Activated CD4-positive, alpha-beta T cell treated with anti-CD3 and anti-CD28 coated beads, Interleukin-2, amount 50 U/mL, for 1 hour (primary cell): ENCODE measurements around the gene LEMD2.
"Not testable (repeated sequence)": the region's sequence is repeated elsewhere in the genome, so short reads cannot be mapped to it uniquely, and the experiment has no call there.

ENCODE experiments used
- DNase-seq: peaks from one replicate; pipeline ENCODE4 v3.0.0-alpha.2; 2020

LEMD2 gene

DNA sequence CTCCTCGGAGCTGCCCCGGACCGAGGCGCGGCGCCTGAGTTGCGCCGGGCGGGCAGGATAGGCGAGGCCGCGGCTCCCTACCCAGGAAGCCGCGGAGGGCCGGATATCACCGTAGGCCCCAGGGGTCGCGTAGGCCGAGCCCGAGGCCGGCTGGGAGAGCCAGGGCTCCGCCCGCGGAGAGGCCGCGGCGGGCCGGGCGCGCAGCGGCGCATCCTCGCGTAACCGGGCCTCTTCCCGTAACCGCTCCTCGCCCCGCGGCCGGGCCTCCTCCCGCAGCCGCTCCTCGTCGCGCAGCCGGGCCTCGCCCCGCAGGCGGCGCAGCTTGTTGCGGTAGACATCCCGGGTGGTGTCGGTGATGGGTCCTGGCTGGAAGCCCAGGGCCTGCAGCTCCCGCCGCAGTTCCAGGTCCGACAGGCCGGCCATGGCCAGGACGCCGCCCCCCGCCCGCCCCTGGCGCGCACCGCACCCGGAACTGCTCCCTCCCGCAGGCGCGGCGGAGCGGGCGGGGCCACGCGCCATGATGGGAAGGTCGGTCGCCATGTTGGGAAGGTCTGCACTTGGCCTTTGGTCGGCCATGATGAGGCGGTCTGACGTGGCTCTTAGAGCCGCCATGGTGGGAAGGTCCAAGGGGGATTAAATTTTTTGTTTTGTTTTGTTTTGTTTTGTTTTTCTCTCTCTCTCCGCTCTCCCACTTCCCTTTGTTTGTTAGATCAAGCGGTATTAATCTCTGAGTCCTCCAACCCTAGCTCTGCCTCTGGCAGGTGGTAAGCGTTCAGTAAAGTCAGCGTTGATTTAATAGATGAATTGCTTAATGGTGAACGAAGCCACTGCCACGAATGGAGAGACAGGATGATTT lies at the start of gene LEMD2:
Gene LEMD2, minus strand, starts transcription at position 437 of the 856 bp plus-strand sequence. Its CDS starts 14 bp downstream, at position 423.
- peak; percentile 92 for DNase-seq

DNA sequence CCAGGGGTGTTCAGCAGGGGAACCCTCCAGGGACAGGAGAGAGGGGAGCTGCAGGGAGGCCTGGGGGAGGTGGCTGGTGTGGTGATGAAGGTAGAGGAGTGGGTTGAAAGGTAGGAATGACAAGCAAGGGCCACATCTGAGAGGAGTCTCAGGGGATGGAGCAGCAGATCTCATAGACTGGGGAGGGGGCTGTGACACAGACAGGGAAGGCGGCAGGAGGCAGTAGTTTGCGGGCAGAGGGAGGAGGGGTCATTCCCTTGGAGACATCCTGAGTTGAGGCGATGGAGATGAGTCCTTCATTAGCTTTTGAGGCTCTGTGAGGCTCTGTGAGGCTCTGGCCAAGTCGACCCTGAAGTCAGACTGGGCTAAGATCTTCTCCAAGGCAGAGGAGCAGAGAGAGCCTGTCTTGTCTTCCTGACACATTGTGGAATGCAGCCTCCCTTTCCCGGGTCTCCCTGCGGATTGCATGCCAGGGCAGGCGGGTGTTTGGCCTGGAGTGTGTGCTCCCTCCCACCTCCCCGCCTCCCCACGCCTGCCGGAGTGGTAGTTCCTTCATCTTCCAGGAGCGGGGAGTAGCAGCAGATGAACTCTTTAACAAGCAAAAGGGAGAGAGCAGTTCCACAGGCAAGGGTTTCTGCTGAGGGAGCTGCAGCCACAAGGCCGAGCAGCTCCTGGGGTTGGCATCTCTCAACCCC lies 49.2 kb upstream of the LEMD2 start:
- no peak for DNase-seq

GRCh38 chr6:33836806-33837469 lies 48.0 kb upstream of the LEMD2 start:
- no peak for DNase-seq

DNA sequence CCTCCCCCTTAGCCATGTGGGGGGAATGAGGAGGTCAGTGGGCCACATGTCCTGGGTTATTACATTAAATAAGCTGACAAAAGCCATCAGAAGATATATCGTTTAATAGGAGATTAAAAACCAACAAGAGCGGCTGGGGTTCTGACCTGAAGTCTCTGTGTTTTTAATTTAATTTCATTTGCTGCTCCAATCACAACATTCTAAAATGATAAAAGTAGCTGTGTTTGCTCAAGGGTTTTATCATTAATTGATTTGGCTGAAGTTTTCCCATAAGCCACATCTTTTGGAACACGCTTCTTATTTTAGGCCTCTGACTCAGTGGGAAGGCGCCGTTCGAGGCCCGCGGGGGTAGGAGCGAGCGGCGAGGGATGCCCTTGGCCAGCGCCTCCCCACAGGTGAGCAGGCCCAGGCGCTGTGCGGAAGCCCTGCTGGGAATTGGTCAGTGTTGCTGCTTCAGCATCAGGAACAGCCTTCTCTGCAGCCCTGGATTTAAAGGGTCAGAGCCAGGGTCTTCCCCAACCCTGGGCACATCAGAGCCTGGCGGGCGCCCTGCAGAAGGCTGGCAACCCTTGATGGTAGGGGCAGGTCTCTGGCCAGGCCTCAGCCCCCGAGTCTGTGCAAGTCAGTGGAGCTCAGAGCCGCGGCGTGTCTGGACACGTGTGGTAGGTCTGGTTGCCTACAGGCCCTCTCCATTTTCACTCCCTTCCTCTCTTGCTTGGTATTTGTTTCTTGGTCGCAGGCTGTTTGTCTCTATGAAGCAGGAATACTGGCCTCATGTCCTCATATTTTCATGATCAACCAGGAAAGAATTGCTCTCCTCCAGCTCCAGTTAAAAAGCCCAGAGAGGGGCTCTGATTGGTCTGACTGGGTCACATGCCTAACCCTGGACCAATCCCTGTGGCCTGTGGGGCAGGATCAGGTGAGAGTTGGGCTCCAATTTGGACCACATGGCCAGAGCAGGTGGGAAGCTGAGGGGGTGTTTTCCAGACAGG lies 45.8 kb upstream of the LEMD2 start:
- no peak for DNase-seq

- no peak for DNase-seq
Measured at GRCh38 chr6:33833599-33833998, 44.7 kb upstream of the LEMD2 start.

DNA sequence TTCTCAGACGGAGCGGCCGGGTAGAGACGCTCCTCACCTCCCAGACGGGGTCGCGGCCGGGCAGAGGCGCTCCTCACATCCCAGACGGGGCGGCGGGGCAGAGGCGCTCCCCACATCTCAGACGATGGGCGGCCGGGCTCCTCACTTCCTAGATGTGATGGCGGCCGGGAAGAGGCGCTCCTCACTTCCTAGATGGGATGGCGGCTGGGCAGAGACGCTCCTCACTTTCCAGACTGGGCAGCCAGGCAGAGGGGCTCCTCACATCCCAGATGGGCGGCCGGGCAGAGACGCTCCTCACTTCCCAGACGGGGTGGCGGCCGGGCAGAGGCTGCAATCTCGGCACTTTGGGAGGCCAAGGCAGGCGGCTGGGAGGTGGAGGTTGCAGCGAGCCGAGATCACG lies 43.9 kb upstream of the LEMD2 start:
- DNase-seq: not testable (repeated sequence)

- DNase-seq: not testable (repeated sequence)
Measured at GRCh38 chr6:33831725-33832124, 42.8 kb upstream of the LEMD2 start.

- DNase-seq: no peak
Measured at GRCh38 chr6:33830635-33831240, 41.8 kb upstream of the LEMD2 start.

DNA sequence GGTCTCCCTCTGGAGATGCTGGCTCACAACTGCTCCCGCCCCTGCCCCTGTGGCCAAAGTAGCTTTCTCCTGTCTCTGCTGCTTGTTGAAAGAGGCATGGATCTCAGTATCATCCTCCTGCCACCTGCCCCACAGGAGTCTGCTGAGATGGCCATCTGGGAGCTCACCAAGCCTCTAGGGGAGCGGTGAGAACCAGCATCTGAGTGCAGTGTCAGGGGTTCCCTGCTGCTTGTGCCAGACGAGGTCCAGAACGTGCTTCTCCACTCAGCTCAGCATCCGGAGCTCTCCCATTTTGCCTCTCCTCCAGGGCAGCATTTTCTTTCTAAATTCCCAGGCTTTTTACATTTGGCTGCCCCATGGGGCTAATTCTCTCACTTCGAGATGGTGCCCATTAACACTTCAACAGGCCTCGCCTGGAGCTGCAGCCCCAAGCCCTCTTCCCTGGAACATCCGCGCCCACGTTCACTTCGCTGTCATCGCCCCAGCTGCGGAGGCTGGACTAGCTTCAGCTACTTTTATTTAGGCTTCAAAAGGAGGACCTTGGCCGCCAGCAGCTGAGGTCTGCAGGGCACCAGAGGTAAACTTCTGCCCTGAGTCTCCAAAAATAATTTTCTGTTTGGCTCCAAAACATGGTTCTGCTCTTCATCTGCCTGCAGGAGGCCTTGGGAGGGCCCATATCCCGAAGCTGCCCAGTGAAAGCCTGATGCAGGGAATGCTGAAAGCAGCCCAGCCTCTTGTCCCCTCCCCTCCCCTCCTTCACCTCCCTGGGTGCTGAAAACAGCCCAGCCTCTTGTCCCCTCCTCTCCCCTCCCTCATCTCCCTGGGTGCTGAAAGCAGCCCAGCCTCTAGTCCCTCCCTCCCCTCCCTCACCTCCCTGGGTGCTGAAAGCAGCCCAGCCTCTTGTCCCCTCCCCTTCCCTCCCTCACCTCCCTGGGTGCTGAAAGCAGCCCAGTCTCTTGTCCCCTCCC lies 40.1 kb upstream of the LEMD2 start:
- no peak for DNase-seq

GRCh38 chr6:33828452-33828763 lies 39.5 kb upstream of the LEMD2 start:
- no peak for DNase-seq

- DNase-seq: no peak
Measured at GRCh38 chr6:33827546-33828451, 38.9 kb upstream of the LEMD2 start.

DNA sequence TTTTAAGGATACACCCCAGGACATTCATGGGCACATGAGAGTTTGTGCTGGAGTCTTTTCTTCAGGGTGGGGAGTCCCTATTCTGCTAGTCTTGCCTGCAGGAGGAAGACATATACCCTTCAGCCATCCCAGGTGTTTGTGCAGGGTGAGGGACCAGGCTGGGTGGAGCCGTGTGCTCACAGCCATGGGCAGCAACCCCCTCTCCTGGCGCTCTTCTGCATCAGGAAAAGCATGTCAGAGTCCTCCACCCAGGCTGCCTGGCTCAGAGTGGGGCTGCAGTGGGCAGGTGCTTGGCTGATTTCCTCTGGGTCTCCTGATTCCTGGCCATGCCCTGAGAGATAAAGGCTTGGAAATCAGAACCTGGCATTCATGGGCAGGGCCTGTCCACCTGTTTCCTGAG lies 37.6 kb upstream of the LEMD2 start:
- DNase-seq: no peak

DNA sequence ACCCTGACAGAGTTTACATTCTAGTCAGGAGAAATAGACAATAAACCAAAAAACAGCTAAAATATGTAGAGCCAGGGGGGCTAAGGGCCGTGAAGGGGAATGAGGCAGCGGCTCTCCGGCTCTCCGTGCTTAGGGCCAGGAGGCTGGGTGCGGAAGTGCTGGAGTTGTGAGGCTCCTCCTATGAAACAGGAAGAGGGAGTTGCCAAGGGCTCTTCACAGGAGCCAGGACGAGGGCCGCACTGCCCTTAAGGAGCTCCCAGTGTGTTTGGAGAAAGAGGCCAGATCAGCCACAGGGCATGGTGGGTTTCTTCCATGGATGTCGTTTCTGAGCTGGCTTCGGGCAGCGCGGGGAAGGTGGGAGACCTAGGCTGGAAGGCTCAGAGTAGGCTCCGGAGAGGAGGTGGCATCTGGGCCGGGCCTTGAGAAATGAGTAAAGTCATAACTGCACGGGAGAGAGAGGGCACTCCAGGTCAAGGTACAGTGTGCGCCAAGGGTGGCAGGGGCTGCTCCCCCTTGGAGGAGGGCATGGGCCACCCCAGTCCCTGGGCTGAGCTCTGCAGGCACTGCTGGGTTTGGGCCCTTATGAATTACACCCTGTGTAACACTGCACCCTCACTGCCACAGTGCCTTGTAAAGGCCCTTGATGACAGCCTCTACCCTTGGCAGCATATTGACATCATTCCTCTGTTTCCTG lies 35.7 kb upstream of the LEMD2 start:
- no peak for DNase-seq

DNA sequence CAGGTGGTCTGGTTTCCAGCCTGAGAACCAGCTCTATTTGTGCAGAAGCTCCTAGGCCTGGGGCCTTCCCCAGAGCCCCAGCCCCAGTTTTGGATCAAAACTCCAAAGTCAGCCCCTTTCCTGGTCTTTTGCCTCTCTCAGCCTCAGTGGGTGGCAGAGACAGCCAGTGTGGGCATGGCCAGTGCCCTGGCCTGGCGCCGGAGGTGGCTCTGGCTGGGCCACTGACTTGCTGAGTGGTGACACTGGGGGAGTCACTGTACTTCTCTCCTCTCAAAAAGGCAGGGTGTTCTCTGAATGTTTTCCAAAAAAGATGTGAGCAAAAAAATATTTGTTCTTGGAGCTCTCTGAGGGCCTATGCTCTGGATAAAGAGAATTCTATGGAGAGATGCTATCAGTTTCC lies 34.9 kb upstream of the LEMD2 start:
- no peak for DNase-seq

DNA sequence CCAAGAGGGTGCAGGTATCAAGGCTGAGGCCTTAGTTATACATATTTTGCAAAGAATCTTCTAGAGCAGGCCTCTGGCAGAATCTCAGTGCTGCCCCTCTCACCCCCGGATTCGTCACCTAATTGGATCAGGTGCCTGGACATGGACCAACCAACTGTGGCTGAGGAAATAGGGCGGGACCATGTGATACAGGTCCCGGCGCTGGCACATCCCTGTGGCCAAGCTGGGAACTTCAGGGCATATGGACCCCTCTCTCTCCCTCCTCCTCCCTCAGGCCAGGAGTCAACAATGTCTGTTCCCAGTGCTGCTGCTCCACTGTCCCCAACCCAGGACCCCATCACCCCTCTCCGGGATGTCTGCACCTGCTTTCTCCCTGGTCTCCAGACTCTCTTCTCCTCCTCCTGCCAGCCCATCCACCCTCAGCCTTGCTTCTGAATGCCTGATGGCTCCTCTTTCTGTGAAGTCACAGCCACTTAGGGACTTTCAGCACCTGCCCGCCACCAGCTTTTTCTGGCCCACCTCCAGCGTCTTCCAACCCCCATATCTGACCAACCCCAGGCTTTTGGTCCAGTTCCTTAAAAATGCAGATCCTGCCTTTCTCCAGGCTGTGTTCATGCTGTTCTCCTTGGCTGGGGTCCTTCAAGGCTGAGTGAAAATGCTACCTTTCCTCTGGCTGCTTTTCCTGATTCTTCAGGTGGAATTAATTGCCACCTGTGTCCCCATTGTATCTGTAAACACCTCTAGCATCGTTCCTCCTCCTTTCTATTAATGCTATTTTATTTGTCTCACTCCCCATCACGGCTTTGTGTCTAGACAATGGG lies 33.9 kb upstream of the LEMD2 start:
- DNase-seq: no peak

DNA sequence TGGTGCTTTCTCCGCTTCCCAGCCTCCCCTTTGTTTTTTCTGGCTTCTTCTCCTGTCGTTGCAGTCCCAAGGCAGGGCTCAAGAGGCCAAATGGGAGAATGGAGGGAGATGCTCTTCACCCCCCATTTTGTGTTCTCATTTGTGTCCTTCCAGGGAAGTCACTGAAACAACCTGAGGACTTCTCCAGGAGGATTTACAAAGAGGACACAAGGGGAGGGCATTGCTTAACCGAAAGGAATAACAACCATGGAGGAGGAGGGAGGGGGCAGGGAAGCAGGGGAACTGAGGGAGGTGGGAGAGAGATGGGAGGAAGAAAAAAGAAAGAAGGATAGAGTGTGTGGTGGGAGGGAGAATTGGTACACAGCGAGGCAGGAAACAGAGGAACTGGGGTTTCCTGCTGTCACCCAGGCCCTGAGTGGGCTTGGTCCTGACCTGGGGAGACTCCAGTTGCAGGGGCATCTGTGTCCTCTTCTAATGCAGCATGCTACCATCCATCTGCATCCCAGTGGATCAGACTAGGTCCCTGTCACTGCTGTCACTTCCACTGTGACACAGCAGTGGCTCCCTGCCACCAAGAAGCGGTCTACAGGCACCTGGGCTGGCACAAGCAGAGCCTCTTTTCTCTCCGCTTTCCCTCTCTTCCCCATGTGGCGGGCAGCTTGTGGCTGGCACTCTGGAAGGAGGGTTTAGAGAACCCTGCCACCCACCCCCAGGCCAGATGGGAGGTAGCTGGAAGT lies 32.0 kb upstream of the LEMD2 start:
- no peak for DNase-seq

DNA sequence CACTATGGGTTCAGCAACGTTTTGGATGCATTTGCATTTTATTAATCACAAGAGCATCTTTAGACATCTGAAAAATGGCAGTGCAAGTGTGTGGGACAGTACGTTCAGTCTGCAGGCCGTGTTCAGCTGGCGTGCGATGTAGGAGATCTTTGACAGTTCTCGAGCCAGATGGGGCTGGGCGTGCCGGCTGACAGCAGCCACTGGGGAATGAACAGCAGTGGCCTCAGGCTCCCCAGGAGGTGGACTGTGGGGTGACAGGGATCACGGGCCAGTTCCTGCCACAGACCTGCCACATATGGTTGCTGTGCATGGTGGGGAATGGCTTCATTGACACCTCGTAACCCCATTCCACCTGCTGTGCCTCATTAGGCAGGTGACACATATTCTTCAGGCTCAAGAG lies 31.3 kb upstream of the LEMD2 start:
- no peak for DNase-seq

- DNase-seq: no peak
Measured at GRCh38 chr6:33819021-33819420, 30.1 kb upstream of the LEMD2 start.
